ENCODE results near the gene TRIM40.
"Not testable (repeated sequence)": the region's sequence is repeated elsewhere in the genome, so short reads cannot be mapped to it uniquely, and the experiment has no call there.

TRIM40 gene

DNA sequence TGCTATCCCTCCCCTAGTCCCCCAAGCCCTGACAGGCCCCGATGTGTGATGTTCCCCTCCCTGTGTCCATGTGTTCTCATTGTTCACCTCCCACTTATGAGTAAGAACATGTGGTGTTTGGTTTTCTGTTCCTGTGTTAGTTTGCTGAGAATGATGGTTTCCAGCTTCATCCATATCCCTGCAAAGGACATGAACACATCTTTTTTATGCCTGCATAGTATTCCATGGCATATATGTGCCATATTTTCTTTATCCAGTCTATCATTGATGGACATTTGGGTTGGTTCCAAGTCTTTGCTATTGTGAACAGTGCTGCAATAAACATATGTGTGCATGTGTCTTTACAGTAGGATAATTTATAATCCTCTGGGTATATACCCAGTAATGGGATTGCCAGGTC is 29.3 kb downstream of the TRIM40 start:
- not testable (repeated sequence) for DNase-seq

DNA sequence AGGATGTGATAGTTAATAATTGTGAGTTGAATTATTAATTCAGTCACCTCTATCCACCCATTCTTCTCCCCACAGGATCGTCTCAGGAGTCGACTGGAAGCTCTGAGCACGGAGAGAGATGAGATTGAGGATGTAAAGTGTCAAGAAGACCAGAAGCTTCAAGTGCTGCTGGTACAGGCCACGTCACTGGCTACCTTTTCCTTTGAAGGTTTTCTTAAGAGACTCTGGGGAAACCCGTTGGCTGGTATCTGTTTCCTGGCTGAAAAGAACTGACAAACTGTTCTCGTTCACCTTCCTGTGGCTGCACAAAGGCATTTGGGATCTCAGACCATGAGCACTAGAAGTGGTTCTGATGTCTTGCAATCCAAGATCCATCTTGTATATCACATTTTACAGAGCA is 31.2 kb downstream of the TRIM40 start:
- DNase-seq = no peak

DNA sequence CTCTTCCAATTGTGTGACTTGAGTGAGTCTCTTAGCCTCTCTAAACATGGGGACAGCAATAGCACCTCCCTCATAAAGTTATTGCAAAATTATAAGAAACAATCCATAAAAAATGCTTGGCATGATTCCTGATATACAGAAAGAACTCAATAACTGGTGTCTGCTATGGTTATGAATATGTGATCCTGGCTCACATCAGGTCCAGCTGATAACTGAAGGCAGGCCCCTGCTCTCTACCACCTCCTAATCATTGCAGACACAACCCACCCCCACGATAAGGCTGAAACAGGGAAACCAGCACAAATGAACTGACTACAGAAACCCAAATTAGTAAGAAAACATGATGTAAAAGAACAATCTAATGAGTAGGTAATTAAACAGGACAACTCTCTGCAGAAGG is 32.8 kb downstream of the TRIM40 start:
- no peak for DNase-seq

DNA sequence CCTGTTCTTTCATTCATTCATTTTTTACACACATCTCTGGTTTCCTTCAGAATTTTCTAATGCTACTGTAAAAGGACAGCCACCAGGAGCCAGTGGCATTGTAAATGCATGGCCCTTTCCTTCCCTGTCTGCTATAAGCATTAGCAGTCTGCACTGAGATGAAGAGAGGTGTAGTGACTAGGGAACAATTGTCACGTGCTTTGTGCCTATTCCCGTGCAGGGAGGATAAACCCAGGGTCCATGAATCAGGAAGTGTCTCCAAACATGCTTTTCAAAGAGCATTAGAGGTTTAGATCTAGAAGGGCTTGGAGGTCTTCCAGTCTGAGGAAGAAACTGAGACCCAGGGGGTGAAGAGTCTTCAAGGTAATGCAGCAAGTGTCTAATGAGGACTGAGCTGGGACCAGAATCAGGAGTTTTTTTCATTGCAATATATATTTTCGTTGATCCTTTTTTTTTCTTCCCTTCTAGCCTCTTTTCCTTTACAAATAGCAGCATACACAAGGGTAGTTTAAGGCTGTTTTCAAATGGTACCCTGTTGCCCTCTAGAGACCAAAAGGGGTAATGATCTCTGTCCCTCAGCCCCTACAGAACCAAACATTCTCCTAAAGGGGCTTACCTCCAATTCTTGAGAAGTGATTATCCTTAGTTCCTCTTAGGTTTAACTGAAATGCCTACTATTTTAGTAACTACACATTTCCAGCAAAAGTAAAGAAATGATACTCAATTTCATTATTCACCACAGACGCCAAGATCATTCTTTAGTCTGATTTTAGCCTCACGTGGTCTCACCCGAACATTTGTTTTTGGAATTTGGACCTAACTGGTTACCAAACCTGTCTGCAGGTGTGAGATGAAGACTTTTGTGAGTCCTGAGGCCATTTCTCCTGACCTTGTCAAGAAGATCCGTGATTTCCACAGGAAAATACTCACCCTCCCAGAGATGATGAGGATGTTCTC is 34.0 kb downstream of the TRIM40 start:
- no peak for DNase-seq

DNA sequence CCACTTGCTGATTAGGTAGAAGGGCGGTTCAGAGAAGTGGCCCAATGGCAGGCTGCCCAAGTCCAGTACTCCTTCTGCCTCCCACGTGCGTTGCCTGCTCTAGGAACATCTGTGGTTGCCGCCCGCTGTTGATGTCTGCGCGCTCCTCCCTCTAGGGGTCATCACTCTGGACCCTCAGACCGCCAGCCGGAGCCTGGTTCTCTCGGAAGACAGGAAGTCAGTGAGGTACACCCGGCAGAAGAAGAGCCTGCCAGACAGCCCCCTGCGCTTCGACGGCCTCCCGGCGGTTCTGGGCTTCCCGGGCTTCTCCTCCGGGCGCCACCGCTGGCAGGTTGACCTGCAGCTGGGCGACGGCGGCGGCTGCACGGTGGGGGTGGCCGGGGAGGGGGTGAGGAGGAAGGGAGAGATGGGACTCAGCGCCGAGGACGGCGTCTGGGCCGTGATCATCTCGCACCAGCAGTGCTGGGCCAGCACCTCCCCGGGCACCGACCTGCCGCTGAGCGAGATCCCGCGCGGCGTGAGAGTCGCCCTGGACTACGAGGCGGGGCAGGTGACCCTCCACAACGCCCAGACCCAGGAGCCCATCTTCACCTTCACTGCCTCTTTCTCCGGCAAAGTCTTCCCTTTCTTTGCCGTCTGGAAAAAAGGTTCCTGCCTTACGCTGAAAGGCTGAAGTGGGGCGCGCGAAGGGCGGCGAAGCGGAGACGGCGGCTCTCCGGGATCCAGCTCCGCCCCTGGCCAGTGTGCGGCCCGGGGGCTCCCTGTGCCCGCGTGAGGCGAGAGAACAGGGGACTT is 35.9 kb downstream of the TRIM40 start:
- DNase-seq = no peak

DNA sequence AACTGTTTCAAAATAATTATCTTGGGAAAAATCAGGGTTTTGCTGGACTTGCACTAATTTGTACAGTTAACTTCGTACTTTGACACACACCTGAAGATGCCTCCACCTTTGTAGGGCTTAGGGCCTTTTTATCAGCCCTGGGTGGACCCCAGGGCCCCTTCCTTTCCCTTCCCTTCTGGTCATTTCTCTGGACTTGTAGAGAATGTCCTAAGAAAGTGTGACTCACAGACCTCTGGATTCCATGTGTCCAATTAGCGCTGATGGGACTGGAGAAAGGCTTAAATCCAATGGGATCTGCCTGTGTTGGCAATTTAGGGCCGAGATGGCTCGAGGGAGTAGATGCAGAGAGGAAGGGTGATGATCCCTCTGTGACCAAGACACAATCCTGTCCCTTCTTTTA is 36.7 kb downstream of the TRIM40 start:
- no peak for DNase-seq

DNA sequence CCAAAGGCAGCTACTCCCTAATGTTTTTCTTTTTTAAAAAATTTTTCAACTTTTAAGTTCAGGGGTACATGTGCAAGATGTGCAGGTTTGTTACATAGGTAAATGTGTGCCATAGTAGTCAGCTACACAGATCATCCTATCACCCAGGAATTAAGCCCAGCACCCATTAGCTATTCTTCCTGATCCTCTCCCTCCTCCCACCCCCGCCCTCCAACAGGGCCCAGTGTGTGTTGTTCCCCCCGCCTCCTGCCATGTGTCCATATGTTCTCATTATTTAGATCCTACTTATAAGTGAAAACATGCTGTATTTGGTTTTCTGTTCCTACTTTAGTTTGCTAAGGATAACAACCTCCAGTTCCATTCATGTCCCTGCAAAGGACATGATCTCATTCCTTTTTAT is 39.8 kb downstream of the TRIM40 start:
- no peak for DNase-seq

DNA sequence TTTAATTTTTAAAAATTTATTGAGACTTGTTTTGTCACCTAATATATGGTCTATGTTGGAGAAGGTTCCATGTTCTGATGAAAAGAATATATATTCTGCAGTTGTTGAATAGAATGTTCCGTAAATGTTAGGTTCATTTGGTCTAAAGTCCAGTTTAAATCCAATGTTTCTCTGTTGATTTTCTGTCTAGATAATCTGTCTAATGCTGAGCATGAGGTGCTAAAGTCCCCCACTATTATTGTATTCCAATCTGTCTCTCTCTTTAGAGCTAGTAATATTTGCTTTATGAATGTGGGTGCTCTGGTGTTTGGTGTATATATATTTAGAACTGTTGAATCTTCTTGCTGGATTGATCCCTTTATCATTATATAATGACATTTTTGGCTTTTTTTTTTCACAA is 42.9 kb downstream of the TRIM40 start:
- no peak for DNase-seq

DNA sequence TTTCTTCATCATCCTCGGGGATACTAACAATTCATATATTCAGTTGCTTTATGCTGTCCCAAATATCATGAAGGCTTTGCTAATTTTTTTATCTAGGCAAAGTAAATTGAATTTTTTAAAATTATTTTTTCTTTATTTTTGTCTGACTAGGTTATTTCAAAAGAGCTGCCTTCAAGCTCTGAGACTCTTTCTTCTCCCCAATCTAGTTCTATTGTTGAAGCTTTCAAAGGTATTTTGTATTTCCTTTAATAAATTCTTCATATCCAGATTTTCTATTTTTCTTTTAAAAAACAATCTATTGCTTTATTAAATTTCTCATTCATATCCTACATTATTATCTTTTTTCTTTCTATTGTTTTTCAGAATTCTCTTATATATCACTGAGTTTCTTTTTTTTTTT is 44.2 kb downstream of the TRIM40 start:
- DNase-seq = no peak

DNA sequence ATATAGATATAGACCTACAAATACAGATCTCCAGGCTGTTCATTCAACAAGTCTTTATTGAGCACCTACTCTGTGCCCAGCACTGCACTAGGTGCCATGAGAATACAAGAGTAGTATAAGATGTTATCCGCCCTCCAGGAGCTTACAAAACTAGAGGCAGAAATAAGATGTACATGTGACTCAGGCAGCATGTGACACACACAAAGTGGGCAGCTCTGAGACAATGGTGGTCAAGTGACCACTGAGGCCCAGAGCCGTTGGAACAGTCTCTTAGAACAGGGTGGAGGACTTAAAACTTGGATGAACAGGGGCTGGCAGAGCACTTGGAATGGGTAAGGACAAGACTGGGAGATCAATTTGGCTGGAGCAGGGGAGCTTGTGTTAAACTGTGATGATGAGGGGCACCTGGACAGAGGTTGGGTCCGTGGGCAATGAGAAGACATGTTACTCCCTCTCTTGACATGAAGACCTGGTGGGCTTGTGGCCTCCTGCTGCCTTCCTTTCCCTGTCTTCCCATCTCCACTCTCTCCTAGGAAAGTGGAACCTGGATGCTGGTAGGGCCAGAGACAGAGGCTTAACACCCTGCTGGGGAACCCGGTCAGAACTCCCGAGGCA is 48.6 kb downstream of the TRIM40 start:
- no peak for DNase-seq

DNA sequence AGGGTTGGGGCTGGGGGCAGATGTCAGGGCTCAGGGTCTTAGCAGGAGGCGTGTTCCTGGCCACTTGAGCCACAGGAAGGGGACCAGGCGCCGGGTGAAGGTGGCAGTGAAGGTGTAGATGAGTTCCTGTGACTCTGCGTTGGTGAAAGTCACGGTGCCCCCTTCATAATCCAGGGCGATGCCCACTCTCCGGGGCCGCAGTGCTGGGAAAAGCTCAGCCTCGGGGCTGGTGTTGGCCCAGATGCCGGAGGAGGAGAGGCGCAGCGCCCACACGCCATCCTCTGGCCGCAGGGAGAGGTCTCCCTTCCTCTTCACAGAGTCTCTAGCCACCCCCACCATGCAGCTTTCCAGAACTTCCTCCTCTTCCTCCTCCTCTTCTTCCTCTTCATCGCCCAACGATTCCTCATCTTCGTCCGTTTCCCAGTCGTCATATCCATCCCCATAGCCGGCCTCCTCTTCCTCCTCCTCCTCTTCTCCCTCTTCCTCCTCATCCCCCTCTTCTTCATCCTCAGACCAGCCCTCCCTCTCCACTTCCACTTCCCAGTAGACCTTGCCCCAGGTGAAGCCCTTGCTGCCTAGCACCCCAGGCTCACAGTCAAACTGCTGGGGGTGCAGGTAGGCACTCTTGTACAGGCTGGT is 50.0 kb downstream of the TRIM40 start:
- DNase-seq = no peak

DNA sequence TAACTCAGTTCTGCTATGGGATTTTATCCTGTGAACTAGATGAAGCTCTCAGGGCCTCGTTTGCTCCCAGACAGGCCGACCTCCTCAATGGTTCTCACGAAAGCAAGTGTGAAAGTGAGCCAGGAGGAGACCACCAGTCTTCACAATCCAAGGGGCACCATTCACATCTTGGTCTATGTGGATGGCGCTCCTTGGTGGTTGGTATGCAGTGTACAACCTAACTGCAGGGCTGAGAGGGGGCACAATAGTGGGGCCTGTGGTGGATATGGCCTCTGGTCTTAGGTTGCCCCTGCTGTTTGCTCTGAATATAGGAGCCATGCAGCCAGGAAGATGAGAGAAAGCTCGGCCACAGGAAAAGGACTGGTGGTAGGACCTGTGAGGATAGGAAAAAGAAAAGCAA is 52.6 kb downstream of the TRIM40 start:
- DNase-seq = no peak

DNA sequence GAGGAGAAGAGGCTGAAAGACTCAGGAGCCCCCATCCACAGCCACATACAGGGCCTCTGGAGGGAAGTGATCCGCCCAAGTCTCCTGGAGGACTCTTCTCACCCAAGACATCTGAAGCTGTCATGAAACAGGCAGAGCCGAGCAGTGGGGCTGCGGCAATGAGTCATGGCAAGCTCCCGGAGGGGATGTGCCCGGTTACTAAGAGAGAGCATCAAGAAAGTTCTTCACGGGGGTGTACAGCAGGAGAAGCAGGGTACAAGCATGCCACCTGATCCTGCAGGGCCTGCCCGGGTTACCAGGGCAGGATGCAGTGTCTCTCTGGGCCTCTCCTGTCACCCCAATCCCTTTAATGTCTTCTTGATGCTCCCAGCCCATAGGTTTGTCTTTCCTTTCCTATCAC is 56.1 kb downstream of the TRIM40 start:
- DNase-seq = no peak

DNA sequence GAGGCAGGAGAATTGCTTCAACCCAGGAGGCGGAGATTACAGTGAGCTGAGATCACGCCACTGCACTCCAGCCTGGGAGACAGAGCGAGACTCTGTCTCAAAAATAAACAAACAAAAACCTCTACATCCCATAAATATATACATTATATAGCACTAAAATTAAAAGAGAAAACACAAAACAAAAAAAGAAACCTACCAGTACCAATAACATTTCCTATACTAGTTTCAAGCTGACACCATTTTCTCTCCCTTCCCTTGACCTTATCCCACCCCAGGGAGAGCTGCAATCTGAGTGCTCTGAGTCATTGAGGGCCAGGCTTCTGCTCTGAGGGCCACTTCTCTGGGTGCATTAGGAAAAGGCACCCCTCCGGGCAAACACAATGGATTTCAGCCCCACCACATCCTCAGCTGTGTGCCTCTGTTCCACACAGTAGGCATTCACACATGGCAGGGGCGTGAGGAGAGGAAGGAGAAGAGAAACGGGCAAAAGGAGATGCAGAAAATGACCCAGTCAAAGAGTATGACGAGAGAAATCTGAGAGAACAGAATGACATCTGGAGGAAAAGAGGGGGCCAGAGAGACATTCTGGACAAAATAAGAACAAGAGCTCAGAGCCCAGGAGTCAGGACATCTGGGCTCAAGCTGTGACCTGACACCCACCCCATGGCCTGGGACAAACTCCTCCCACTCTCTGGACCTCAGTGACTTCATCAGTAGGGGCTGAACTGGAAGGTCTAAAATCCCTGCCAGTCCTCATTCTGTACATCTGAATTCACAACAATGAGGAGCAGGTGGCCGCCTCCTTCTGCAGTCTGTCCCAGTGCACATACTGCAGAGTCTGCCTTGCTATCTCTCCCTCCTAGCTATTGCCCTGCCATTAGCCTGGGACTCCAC is 59.1 kb downstream of the TRIM40 start:
- DNase-seq = no peak

DNA sequence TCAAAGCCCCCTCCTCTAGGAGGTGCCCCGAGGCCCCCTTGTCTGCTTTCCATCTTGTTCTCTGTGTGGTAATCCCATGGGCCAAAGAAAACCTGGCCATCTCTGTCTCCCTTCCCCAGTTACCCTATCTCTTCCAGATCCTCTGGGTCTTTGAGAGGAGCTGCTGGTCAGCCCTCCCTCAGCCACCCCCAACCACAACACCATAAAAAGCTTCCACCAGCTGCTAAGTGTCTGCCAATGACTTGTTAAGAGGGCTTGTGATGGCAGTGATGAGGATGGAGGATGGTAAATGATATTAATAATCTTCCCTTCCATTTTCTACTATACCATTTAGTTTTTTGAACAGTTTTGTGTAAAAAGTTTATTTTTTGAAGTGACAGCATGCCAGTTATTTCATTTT is 60.0 kb downstream of the TRIM40 start:
- no peak for DNase-seq

DNA sequence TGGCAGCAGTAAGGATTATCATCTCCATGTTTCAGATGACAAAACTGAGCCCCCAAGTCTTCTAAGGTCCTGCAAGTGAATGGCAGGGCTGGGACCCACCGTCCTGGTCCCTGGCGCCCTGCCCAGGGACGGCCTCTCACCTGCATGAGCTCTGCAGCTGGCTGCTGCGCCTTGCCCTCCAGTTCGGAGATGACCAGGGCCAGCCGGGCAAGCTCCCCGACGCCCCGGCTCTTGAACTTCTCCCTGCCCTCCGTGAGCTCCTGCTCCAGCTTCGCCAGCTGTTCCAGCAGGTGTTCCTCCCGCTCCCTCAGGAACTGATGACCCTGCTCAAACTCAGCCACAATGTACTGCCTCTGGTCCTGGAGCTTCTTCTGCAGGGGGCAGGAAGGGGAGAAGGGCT is 60.4 kb downstream of the TRIM40 start:
- no peak for DNase-seq
